ENCODE results near the gene CERS2.

Gene CERS2

DNA sequence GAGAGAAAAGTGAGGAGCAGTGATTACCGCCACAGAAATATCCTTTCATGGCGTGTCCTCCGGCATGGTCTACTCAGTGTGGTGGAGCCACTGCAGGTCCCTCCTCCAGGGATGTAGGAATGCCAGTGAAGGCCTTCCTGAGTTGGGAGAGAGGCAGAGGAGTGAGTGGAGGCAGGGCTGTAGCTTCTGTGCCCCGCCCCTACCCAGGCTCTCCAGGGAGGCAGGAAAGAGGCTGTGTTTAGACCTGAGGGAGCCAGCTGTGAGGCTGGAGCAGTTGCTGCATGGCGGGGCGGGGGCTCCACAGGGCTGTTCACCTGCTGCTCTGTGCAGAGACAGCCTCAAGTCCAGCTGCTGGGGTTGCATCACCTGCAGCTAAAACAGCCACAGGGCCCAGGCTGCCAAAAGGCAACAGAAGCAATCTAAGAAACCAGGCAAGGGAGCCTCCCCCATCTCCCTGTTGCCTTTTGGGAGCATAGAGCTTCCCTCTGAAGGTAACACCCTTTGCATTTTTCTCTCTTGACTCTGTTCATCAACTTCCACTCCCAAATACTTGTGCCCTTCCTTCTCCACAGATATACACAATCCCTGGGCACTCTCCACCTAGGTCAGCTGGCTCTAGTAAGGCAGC is 6.7 kb upstream of the CERS2 start (continued):
- TF ChIP-seq ZNF24 (tag by site-specific recombination; IDR thresholded peaks at IDR 0.05): no peak
- TF ChIP-seq ZNF513 (tag by site-specific recombination; IDR thresholded peaks at IDR 0.05): no peak
- no peak for TF ChIP-seq ZNF624 (tag by site-specific recombination; IDR thresholded peaks at IDR 0.05)
- TF ChIP-seq, protein P1, sequence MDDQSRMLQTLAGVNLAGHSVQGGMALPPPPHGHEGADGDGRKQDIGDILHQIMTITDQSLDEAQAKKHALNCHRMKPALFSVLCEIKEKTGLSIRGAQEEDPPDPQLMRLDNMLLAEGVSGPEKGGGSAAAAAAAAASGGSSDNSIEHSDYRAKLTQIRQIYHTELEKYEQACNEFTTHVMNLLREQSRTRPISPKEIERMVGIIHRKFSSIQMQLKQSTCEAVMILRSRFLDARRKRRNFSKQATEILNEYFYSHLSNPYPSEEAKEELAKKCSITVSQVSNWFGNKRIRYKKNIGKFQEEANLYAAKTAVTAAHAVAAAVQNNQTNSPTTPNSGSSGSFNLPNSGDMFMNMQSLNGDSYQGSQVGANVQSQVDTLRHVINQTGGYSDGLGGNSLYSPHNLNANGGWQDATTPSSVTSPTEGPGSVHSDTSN (CRISPR knock-in tag; IDR thresholded peaks at IDR 0.05): no peak
- peak; percentile 66 for TF ChIP-seq ZBTB48 (tag by site-specific recombination; IDR thresholded peaks at IDR 0.05)
- no peak for TF ChIP-seq ZNF707 (tag by site-specific recombination; IDR thresholded peaks at IDR 0.05)
- TF ChIP-seq ZNF544 (tag by site-specific recombination; IDR thresholded peaks at IDR 0.05): no peak
- no peak for TF ChIP-seq ZNF112 (tag by site-specific recombination; IDR thresholded peaks at IDR 0.05)
- TF ChIP-seq ZSCAN4 (tag by site-specific recombination; IDR thresholded peaks at IDR 0.05): 0 out of 2 replicates have a peak, but pooled peaks have one; percentile 7
- no peak for TF ChIP-seq ZBTB21 (tag by site-specific recombination; IDR thresholded peaks at IDR 0.05)
- TF ChIP-seq ZIC2 (tag by site-specific recombination; IDR thresholded peaks at IDR 0.05): peak; percentile 93
- TF ChIP-seq ZNF747 (tag by site-specific recombination; IDR thresholded peaks at IDR 0.05): no peak
- TF ChIP-seq, protein P2, sequence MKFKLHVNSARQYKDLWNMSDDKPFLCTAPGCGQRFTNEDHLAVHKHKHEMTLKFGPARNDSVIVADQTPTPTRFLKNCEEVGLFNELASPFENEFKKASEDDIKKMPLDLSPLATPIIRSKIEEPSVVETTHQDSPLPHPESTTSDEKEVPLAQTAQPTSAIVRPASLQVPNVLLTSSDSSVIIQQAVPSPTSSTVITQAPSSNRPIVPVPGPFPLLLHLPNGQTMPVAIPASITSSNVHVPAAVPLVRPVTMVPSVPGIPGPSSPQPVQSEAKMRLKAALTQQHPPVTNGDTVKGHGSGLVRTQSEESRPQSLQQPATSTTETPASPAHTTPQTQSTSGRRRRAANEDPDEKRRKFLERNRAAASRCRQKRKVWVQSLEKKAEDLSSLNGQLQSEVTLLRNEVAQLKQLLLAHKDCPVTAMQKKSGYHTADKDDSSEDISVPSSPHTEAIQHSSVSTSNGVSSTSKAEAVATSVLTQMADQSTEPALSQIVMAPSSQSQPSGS (tag by site-specific recombination; IDR thresholded peaks at IDR 0.05; ENCODE audit: low read depth): no peak
- no peak for TF ChIP-seq ZNF302 (tag by site-specific recombination; IDR thresholded peaks at IDR 0.05; ENCODE audit: low read depth)
- TF ChIP-seq OSR2 (tag by site-specific recombination; IDR thresholded peaks at IDR 0.05): peak; percentile 41; the same call in 1 of the 2 replicates
- peak; percentile 67; the same call in 1 of the 2 replicates for TF ChIP-seq IKZF3 (tag by site-specific recombination; IDR thresholded peaks at IDR 0.05)
- TF ChIP-seq MZF1 (tag by site-specific recombination; IDR thresholded peaks at IDR 0.05; ENCODE audit: borderline replicate concordance): no peak
- no peak for TF ChIP-seq GLIS2 (tag by site-specific recombination; IDR thresholded peaks at IDR 0.05)
- TF ChIP-seq YY1 (tag by site-specific recombination; IDR thresholded peaks at IDR 0.05): no peak
- TF ChIP-seq ZNF654 (tag by site-specific recombination; IDR thresholded peaks at IDR 0.05; ENCODE audit: low read depth): no peak
- TF ChIP-seq SP3 (tag by site-specific recombination; IDR thresholded peaks at IDR 0.05): no peak; the same call in 1 of the 2 replicates
- no peak for TF ChIP-seq GLI4 (tag by site-specific recombination; IDR thresholded peaks at IDR 0.05)
- TF ChIP-seq ZNF155 (tag by site-specific recombination; IDR thresholded peaks at IDR 0.05): no peak
- no peak for TF ChIP-seq ZNF670 (tag by site-specific recombination; IDR thresholded peaks at IDR 0.05; ENCODE audit: low read depth)
- peak; percentile 66 for TF ChIP-seq SP2 (tag by site-specific recombination; IDR thresholded peaks at IDR 0.05)
- peak; percentile 55; the same call in 1 of the 2 replicates for TF ChIP-seq ZNF341 (tag by site-specific recombination; IDR thresholded peaks at IDR 0.05; ENCODE audit: low read depth)
- no peak for TF ChIP-seq ZNF311 (tag by site-specific recombination; IDR thresholded peaks at IDR 0.05; ENCODE audit: borderline replicate concordance)
- TF ChIP-seq ZNF19 (tag by site-specific recombination; IDR thresholded peaks at IDR 0.05; ENCODE audit: low read depth): no peak
- no peak for TF ChIP-seq ZNF174 (tag by site-specific recombination; IDR thresholded peaks at IDR 0.05)
- no peak for TF ChIP-seq ZNF169 (tag by site-specific recombination; IDR thresholded peaks at IDR 0.05)
- no peak for TF ChIP-seq EGR2 (tag by site-specific recombination; IDR thresholded peaks at IDR 0.05; ENCODE audit: low read depth)
- TF ChIP-seq ZFP3 (tag by site-specific recombination; IDR thresholded peaks at IDR 0.05; ENCODE audit: low read depth): no peak
- TF ChIP-seq, protein P3, sequence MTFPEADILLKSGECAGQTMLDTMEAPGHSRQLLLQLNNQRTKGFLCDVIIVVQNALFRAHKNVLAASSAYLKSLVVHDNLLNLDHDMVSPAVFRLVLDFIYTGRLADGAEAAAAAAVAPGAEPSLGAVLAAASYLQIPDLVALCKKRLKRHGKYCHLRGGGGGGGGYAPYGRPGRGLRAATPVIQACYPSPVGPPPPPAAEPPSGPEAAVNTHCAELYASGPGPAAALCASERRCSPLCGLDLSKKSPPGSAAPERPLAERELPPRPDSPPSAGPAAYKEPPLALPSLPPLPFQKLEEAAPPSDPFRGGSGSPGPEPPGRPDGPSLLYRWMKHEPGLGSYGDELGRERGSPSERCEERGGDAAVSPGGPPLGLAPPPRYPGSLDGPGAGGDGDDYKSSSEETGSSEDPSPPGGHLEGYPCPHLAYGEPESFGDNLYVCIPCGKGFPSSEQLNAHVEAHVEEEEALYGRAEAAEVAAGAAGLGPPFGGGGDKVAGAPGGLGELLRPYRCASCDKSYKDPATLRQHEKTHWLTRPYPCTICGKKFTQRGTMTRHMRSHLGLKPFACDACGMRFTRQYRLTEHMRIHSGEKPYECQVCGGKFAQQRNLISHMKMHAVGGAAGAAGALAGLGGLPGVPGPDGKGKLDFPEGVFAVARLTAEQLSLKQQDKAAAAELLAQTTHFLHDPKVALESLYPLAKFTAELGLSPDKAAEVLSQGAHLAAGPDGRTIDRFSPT (tag by site-specific recombination; IDR thresholded peaks at IDR 0.05): no peak

Measured in HEK293 (cell line).